Measurements from ENCODE around the gene FSIP1.

Gene FSIP1

GRCh38 chr15:39672184-39672583, 110.5 kb downstream of the FSIP1 start:
- no peak for DNase-seq

- DNase-seq = no peak
Measured at GRCh38 chr15:39670687-39671086, 112.0 kb downstream of the FSIP1 start.

GRCh38 chr15:39669661-39670060, 113.0 kb downstream of the FSIP1 start:
- DNase-seq = no peak

GRCh38 chr15:39669241-39669640, 113.4 kb downstream of the FSIP1 start:
- no peak for DNase-seq

GRCh38 chr15:39668457-39668856, 114.2 kb downstream of the FSIP1 start:
- no peak for DNase-seq

- DNase-seq = no peak
Measured at GRCh38 chr15:39667382-39668127, 115.1 kb downstream of the FSIP1 start.

GRCh38 chr15:39666677-39667076, 116.0 kb downstream of the FSIP1 start:
- DNase-seq = no peak

- DNase-seq = no peak
Measured at GRCh38 chr15:39665629-39666250, 116.9 kb downstream of the FSIP1 start.

GRCh38 chr15:39663704-39664250, 118.9 kb downstream of the FSIP1 start:
- DNase-seq = no peak

- DNase-seq = no peak
Measured at GRCh38 chr15:39661776-39662175, 120.9 kb downstream of the FSIP1 start.

GRCh38 chr15:39658740-39659139, 123.9 kb downstream of the FSIP1 start:
- DNase-seq = no peak

- DNase-seq = no peak
Measured at GRCh38 chr15:39657668-39658067, 125.0 kb downstream of the FSIP1 start.

- no peak for DNase-seq
Measured at GRCh38 chr15:39657181-39657580, 125.5 kb downstream of the FSIP1 start.

- no peak for DNase-seq
Measured at GRCh38 chr15:39654304-39654703, 128.3 kb downstream of the FSIP1 start.

- DNase-seq = no peak
Measured at GRCh38 chr15:39651881-39652280, 130.8 kb downstream of the FSIP1 start.

- no peak for DNase-seq
Measured at GRCh38 chr15:39651295-39651694, 131.3 kb downstream of the FSIP1 start.

GRCh38 chr15:39649757-39650156, 132.9 kb downstream of the FSIP1 start:
- DNase-seq = no peak

GRCh38 chr15:39646425-39646824, 136.2 kb downstream of the FSIP1 start:
- no peak for DNase-seq

- DNase-seq = no peak
Measured at GRCh38 chr15:39645976-39646257, 136.7 kb downstream of the FSIP1 start.

GRCh38 chr15:39645138-39645975, 137.3 kb downstream of the FSIP1 start:
- no peak for DNase-seq

GRCh38 chr15:39644136-39644535, 138.5 kb downstream of the FSIP1 start:
- no peak for DNase-seq

- no peak for DNase-seq
Measured at GRCh38 chr15:39643727-39644126, 138.9 kb downstream of the FSIP1 start.

GRCh38 chr15:39642011-39642640, 140.5 kb downstream of the FSIP1 start:
- DNase-seq = no peak

Data from SHP77 (cell line).